ENCODE results near the gene SPRR1A. TPM values are rescaled to one million over a fixed set of nuclear protein-coding genes. Genes with fewer than 3 reads are reported as not detected.

Gene SPRR1A
- total and polyA plus RNA-seq, 10 of the 15 experiments (the other 5 are each of a cell fraction or from before 2014, with no cell fraction given), result not detected

DNA sequence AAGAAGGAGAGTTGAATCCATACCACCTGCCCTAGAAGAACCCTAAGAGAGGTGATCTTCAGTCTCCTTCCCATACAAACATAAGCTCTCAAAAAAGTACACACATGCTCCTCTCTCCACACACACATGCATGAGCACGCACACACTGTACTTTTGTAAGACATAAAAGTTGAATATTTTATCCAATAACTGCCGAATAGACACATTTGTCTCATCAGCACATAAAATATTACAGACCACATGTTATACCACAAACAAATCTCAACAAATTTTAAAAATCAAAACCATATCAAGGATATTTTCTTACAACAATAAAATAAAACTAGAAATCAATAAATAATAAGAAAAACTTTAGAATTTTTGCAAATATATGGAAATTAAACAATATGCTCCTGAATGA is 2.7 kb downstream of the SPRR1A start:
- no peak for DNase-seq (ENCODE audit: low read depth, low spot score)
- H2AFZ ChIP-seq (ENCODE audit: control insufficient read depth, low read depth, low read length), result no peak overlapping the region
- intact Hi-C loops (cut with micrococcal nuclease; ENCODE audit: unreplicated experiment) (no loop called here), in situ Hi-C loops (cut with MboI) (no loop called here)
- H3K79me2 ChIP-seq (ENCODE audit: control insufficient read depth, insufficient read depth, low read length), result no peaks in the 10 kb centered on the region
- no TSS peak for BruUV-seq (replicated peaks)
- 25% methylated on average over 2 of the region's 2 CpGs for whole genome bisulfite sequencing (ENCODE audit: insufficient coverage, insufficient replicate concordance, low lambda C conversion rate, missing lambda C conversion rate)
- FAIRE-seq, result no peak
- H4K20me1 ChIP-seq (ENCODE audit: control insufficient read depth, insufficient read depth), result no peaks in the 10 kb centered on the region; the same call in 1 of the 2 replicates
- no peak overlapping the region for H3K27ac ChIP-seq (ENCODE audit: control insufficient read depth, insufficient read depth)
- H3K9me3 ChIP-seq (replicated peaks; ENCODE audit: control insufficient read depth, insufficient read depth, low read length), result no peaks in the 10 kb centered on the region
- no peak overlapping the region for H3K4me3 ChIP-seq
- TF ChIP-seq SUPT20H (IDR thresholded peaks at IDR 0.05; ENCODE audit: borderline replicate concordance, control insufficient read depth, low read depth, low read length) (no peak), CHD2 (IDR thresholded peaks at IDR 0.05; ENCODE audit: borderline replicate concordance, low read depth, low read length) (no peak), STAT3 (IDR thresholded peaks at IDR 0.05; ENCODE audit: low read depth, low read length) (no peak), HCFC1 (IDR thresholded peaks at IDR 0.05; ENCODE audit: low read length) (no peak), NR2F1 (conservative IDR thresholded peaks at IDR 0.05) (no peak), EED (IDR thresholded peaks at IDR 0.05; ENCODE audit: low read depth) (no peak), MTA3 (IDR thresholded peaks at IDR 0.05; ENCODE audit: borderline replicate concordance, low read length) (no peak)
- TF ChIP-seq, protein P1, sequence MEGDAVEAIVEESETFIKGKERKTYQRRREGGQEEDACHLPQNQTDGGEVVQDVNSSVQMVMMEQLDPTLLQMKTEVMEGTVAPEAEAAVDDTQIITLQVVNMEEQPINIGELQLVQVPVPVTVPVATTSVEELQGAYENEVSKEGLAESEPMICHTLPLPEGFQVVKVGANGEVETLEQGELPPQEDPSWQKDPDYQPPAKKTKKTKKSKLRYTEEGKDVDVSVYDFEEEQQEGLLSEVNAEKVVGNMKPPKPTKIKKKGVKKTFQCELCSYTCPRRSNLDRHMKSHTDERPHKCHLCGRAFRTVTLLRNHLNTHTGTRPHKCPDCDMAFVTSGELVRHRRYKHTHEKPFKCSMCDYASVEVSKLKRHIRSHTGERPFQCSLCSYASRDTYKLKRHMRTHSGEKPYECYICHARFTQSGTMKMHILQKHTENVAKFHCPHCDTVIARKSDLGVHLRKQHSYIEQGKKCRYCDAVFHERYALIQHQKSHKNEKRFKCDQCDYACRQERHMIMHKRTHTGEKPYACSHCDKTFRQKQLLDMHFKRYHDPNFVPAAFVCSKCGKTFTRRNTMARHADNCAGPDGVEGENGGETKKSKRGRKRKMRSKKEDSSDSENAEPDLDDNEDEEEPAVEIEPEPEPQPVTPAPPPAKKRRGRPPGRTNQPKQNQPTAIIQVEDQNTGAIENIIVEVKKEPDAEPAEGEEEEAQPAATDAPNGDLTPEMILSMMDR (IDR thresholded peaks at IDR 0.05 in 2 of 3, conservative IDR thresholded peaks at IDR 0.05 in 1 of 3; ENCODE audit: control insufficient read depth in 2 of 3, extremely low read depth in 1 of 3, insufficient read depth in 1 of 3, low read depth in 3 of 3, low read length in 3 of 3), result no peak
- POLR2A ChIA-PET, result no interaction called here
- H3K36me3 ChIP-seq (ENCODE audit: control insufficient read depth in 2 of 2, insufficient read depth in 2 of 2, low read length in 1 of 2), result no peaks in the 10 kb centered on the region
- SMC1A ChIA-PET (ENCODE audit: uncharacterized antibody, unreplicated experiment), result no interaction called here
- no peak overlapping the region for H3K9ac ChIP-seq (ENCODE audit: control insufficient read depth, insufficient read depth, low read length)
- CTCF ChIA-PET, result no interaction called here
- H3K4me2 ChIP-seq (ENCODE audit: control insufficient read depth, insufficient read depth), result no peak overlapping the region
- RAD21 ChIA-PET (ENCODE audit: unreplicated experiment), result no interaction called here
- no peaks in the 10 kb centered on the region for H3K27me3 ChIP-seq (replicated peaks in 1 of 2; ENCODE audit: control insufficient read depth in 2 of 2, insufficient read depth in 2 of 2, low read length in 1 of 2)
- no peak for ATAC-seq
- H3K4me1 ChIP-seq (ENCODE audit: control insufficient read depth, insufficient read depth, low read length), result no peaks in the 10 kb centered on the region

Measured in GM12878 (cell line).